ENCODE data around the gene ZBTB25.
A peak's percentile ranks its signal among the peaks of the same experiment; 100 is the strongest.

ZBTB25 gene

DNA sequence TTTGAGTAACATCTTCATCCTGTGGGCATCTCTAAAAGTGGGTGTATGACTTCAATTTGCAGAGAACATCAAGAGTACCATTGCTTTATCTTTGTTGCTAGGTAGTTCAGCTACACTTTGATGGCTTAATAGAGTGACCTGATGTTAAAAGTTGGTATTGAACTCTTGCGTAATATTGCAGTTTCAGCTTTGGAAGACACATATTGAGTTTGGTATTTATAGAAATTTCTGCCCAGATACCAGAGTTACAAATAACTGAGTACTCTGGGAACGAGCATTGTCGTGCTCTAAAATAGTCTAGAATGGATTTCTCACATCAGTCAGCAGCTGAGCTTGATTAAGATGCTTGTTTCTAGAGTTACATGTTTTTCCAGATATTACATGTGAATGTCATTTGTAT, 63.1 kb downstream of the ZBTB25 start:
- DNase-seq (ENCODE audit: low read depth) = peak; percentile 87

- DNase-seq (ENCODE audit: low read depth) = no peak
These were observed 64.5 kb downstream of the ZBTB25 start for GRCh38 chr14:64439141-64439540.

DNA sequence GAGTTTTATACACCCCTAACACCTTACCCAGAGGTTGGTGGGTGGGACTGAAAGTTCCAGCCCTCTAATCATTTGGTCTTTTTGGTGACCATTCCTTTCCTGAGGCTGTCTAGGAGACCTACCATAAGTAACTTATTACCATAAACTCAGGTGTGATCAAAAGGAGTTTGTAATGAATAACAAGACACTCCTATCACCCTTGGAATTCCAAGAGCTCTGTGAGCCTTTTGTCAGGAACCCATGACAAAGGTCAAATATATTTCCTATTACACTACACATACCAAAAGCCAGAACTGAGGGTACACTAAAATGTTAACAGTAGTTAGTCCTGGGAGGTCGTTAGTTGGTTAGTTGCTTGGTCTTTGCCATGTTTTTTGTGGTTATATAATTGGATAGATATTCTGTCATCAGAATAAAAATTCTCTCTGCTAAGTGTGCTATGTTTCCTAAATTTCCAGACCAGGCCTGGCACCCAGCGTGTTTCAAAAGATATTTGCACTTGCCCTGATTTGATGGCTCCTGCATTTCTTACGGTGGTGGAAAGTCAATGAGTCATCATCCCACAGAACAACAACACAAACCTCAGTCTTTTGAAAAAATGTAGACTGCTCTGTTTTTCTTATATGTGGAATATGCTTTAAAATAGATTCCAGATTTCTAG, 65.3 kb downstream of the ZBTB25 start:
- peak; percentile 90 for DNase-seq (ENCODE audit: low read depth)

DNA sequence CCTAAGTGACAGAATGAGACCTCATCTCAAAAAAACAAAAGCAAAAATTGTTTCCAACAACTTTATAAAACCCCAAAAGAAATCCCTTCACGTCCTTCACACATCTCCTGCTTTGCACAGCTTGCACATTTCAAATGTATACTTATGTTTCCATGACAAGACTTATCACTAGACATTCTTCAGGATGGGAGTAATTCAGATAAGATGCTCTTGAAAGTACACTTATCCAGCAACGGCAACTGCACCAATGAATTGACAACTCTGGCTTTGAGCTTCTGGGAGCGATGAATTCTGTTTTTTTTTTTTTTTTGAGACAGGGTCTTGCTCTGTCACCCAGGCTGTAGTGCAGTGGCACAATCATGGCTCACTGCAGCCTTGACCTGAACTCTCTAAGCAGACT, 69.1 kb downstream of the ZBTB25 start:
- no peak for DNase-seq (ENCODE audit: low read depth)

GRCh38 chr14:64423987-64424386, 79.7 kb downstream of the ZBTB25 start:
- DNase-seq (ENCODE audit: low read depth) = peak; percentile 14

- no peak for DNase-seq (ENCODE audit: low read depth)
These were observed 80.9 kb downstream of the ZBTB25 start for GRCh38 chr14:64422756-64423155.

- DNase-seq (ENCODE audit: low read depth) = no peak
These were observed 81.6 kb downstream of the ZBTB25 start for GRCh38 chr14:64422005-64422404.

DNA sequence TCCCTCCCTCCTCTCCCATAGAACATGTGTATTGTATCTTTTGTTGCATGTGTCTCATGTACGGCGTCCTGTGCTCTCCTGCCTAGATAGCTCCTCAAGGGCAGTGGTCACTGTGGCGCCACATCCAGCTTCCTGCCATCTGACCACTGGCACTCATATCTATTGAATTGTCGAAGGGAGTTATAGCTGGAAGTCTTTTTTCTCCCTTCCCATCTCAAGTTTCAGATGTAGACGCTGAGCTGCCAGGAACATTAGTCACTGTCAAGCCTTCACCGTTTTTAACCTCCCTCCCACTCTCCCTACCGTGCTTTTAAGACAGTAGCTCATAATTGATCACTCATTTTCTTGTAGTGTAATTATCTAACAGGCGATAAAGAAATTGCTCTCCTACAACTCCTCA, 82.5 kb downstream of the ZBTB25 start:
- DNase-seq (ENCODE audit: low read depth) = peak; percentile 76

DNA sequence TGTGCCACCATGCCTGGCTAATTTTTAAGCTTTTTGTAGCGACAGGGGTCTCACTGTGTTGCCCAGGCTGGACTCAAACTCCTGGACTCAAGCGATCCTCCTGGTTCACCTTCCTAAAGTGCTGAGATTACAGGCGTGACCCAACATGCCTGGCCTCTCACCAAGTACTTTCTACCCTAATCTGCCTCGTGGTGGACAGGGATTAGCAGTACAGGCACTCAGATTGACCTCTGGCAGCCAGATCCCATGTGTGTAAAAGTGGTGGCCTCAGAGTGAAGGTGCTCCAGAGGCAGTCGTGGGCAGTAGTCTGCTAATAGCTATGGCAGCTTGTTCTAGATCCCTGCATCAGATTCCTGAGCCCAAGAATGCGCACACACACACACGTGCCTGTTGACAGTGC, 84.6 kb downstream of the ZBTB25 start:
- DNase-seq (ENCODE audit: low read depth) = no peak

GRCh38 chr14:64417771-64418125, 85.9 kb downstream of the ZBTB25 start:
- no peak for DNase-seq (ENCODE audit: low read depth)

DNA sequence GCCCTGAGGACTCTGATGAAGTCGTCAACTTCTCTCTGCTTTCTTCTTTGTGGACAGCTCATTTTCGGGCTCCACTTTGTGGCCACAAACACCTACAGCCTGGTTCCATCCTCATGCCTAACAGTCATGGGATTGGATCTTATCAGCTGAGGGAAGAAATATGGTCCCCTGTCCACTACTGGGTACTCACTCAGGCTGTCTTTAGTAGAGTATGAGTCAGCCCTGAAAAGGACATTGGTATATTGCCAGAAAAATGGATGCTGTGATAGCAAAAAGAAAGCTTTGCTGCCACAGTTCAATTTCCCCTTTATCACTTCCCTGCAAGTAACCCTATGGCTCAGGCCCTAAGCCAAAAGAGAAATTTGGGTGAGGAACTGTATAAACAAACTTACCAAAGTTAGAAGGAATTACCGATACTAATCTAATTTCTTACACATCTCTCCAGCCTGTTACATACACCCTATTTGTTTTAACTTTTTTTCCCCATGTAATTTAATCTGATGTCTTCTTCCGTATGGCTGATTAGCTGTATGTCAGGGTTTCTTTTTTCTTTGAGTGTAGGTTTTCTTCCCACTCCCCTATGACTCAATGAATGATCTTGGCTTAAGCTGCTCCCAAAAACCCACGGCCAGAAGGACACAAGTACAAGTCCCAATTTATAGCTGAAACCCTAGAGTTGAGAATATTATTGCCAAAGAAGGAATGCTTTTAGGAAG, 86.4 kb downstream of the ZBTB25 start:
- no peak for DNase-seq (ENCODE audit: low read depth)

- DNase-seq (ENCODE audit: low read depth) = no peak
These were observed 87.2 kb downstream of the ZBTB25 start for GRCh38 chr14:64416348-64416932.

- no peak for DNase-seq (ENCODE audit: low read depth)
These were observed 91.4 kb downstream of the ZBTB25 start for GRCh38 chr14:64412237-64412636.

GRCh38 chr14:64411001-64411400, 92.6 kb downstream of the ZBTB25 start:
- no peak for DNase-seq (ENCODE audit: low read depth)

- peak; percentile 27 for DNase-seq (ENCODE audit: low read depth)
These were observed 93.4 kb downstream of the ZBTB25 start for GRCh38 chr14:64410084-64410774.

DNA sequence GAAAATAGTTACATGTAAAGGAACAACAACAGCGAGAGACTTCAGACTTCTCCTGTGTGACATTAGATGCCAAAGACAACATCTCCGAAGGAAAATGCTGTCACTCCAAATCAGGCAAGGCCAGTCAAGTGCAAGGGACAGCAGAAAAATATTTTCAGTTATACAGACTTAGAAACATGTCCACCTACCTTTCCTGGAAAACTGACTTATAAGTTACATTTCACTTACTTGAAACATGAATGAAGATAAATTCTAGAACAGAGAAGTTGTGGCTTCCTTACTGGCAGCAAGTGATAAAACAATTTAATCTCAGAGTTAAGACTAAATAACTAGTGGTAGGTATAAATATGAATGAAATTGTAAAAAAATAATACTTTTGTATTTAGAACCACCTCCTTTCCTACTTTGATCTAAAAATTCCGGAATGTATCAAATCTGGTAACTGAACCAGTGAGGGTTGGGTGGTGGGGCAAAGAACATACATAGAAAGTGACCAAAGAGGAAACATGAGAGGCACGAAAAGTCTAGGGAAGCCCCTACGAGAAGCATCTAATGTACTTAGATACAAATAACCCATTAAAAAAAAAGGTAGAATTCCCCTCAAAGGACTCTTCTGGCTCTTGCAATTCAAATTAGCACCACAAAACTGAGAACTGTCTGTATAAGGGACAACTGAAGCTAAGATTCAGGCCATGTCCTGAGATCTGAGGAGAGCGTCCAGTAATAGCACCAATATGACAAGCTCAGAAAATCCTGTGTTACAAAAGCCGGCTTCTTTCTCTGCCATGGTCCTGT, 94.3 kb downstream of the ZBTB25 start:
- DNase-seq (ENCODE audit: low read depth) = no peak

DNA sequence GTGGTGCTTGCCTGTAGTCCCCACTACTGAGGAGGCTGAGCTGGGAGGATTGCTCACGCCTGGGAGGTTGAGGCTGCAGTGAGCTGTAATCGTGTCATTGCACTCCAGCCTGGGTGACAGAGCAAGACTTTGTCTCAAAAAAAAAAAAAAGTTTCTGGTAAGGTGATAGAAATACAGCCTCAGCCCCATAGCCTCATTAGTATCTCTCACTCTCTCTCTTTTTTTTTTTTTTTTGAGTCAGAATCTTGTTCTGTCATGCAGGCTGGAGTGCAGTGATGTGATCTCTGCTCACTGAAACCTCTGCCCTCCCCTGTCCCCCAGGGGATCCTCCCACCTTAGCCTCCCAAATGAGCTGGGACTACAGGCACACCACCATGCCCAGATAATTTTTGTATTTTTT, 96.3 kb downstream of the ZBTB25 start:
- no peak for DNase-seq (ENCODE audit: low read depth)

DNA sequence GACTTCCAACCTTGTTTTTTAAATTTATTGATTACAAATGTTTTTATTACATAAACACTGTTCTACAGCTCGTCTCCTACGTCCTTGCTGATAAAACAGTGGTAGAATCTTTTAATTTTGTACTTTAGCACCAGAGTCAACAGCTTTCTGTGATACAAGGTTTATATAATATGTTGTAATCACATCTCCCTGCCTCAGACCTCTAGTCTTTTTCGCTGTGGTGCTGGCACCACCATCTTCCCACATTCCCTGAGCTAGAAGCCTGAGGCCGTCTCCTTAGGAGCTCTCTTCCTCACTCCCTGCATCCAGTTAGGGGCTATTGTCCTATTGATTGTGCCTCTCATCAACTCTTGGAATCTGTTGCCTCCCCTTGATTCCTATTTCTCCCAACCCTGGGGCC, 98.3 kb downstream of the ZBTB25 start:
- DNase-seq (ENCODE audit: low read depth) = no peak

GRCh38 chr14:64401949-64402348, 101.7 kb downstream of the ZBTB25 start:
- peak; percentile 18 for DNase-seq (ENCODE audit: low read depth)

- peak; percentile 40 for DNase-seq (ENCODE audit: low read depth)
These were observed 102.7 kb downstream of the ZBTB25 start for GRCh38 chr14:64400829-64401459.

Measured in fibroblast of gingiva (primary cell).